HUDEP-2 (cell line): ENCODE measurements around the gene PRSS2.

Experiments
- DNase-seq, 76 experiments: peaks; one replicate each; lab custom pipeline; 2025; ENCODE audit not compliant: unreplicated experiment in 76 of 76; lab: John Stamatoyannopoulos, UW

PRSS2 gene

DNA sequence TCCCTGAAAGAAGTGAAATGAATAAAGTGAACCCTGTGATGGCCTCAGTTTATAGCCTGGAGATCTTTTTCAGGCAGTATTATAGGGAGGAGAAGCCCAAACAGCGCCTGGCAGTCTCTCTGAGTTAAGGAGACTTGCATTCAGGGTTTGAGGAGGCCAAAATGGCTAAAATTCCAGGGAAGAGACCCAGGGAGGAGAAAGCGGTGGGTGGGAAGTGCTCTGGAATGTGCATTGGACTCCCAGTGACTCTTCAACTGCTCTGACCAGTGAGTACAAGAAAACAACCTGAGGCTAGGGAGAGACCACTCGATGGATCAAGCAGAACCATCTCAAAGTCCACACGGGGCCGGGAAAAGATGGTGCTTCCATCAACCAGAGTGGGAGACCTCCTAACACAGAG lies 48.8 kb downstream of the PRSS2 start:
- no peak for DNase-seq

DNA sequence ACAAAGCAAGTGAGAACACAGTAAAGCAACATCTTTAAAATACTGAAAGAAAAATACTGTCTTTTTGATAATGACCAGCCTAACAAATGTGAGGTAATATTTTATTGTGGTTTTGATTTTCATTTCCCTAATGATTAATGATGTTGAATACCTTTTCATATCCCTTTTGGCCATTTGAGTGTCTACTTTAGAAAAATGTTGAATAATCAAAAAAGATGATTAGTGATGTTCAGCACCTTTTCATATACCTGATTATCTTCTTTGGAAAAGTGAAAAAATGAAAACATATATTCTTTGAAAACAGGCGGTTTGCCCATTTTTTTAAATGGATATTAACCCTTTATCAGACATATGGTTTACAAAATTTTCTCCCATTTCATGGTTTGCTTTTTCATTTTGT lies 51.9 kb downstream of the PRSS2 start:
- DNase-seq: no peak
